GM21528 (cell line): ENCODE data around the gene TIMM17B.

Source experiments
- ATAC-seq: cut with Tn5 transposase; IDR thresholded peaks from one replicate; pipeline ENCODE4 v1.9.1; 2021; ENCODE audit warnings: mild to moderate bottlenecking, moderate library complexity; ENCODE audit not compliant: unreplicated experiment, low FRiP score

Gene TIMM17B

GRCh38 chrX:48919360-48919841 lies 21.8 kb upstream of the TIMM17B start:
- no peak for ATAC-seq

GRCh38 chrX:48918643-48919340 lies 21.2 kb upstream of the TIMM17B start, which contains the start of gene PIM2:
TSS of gene PIM2 (minus strand) at chrX:48919024. CDS start at chrX:48918834, 190 bp downstream.
- peak; percentile 73 for ATAC-seq

- ATAC-seq: no peak
These were observed 20.7 kb upstream of the TIMM17B start for GRCh38 chrX:48918301-48918642.

- ATAC-seq: peak; percentile 34
These were observed 19.8 kb upstream of the TIMM17B start for GRCh38 chrX:48917139-48918001.

GRCh38 chrX:48914593-48915493 lies 17.3 kb upstream of the TIMM17B start:
- no peak for ATAC-seq

- no peak for ATAC-seq
These were observed 16.2 kb upstream of the TIMM17B start for GRCh38 chrX:48913605-48914366.

GRCh38 chrX:48911412-48912182 lies 14.0 kb upstream of the TIMM17B start, which contains the start of gene SLC35A2:
TSS of gene SLC35A2 (minus strand) at chrX:48911646. CDS start at chrX:48911636, 10 bp downstream.
- ATAC-seq: peak; percentile 68

- ATAC-seq: no peak
These were observed 13.4 kb upstream of the TIMM17B start for GRCh38 chrX:48910926-48911411.

GRCh38 chrX:48909703-48910294 lies 12.2 kb upstream of the TIMM17B start:
- no peak for ATAC-seq

- no peak for ATAC-seq
These were observed 11.0 kb upstream of the TIMM17B start for GRCh38 chrX:48908600-48908999.

GRCh38 chrX:48905090-48905790 lies 7.7 kb upstream of the TIMM17B start:
- ATAC-seq: no peak

GRCh38 chrX:48904626-48905025 lies 7.1 kb upstream of the TIMM17B start:
- no peak for ATAC-seq

- ATAC-seq: no peak
These were observed 6.6 kb upstream of the TIMM17B start for GRCh38 chrX:48904180-48904579.

GRCh38 chrX:48903290-48903689 lies 5.7 kb upstream of the TIMM17B start:
- ATAC-seq: no peak

GRCh38 chrX:48902776-48903175 lies 5.2 kb upstream of the TIMM17B start:
- no peak for ATAC-seq

GRCh38 chrX:48902135-48902534 lies 4.6 kb upstream of the TIMM17B start:
- ATAC-seq: no peak

GRCh38 chrX:48901069-48901468 lies 3.5 kb upstream of the TIMM17B start:
- ATAC-seq: no peak

- no peak for ATAC-seq
These were observed 1.5 kb upstream of the TIMM17B start for GRCh38 chrX:48899078-48899410.
